Measurements from ENCODE around the gene EXOSC7. TPM values are rescaled to one million over a fixed set of nuclear protein-coding genes. Genes with fewer than 3 reads are reported as not detected.

EXOSC7 gene
- polyA plus RNA-seq (2013): 28.7 TPM

GRCh38 chr3:44976002-44976815 lies at the start of gene EXOSC7, which contains the start of gene ZDHHC3:
Gene EXOSC7 (plus strand): TSS chr3:44976244. CDS start chr3:44976278, 34 bp downstream.
Gene ZDHHC3 (minus strand): TSS chr3:44976174. CDS start chr3:44959436, 16,738 bp downstream.
- DNase-seq: peak; percentile 88 to 93 (median 92)
- Histone ChIP-seq H3K36me3 (ENCODE audit: control insufficient read depth in 4 of 4, insufficient read depth in 4 of 4, low read length in 3 of 4) (peaks cover 0 to 9% (median 1%) of the 10 kb centered on the region in 4 experiments), H3K9me3 (ENCODE audit: control extremely low read depth in 1 of 5, control insufficient read depth in 4 of 5, insufficient read depth in 2 of 5, low read depth in 1 of 5, low read length in 4 of 5) (no peaks in the 10 kb centered on the region), H3K27ac (ENCODE audit: insufficient read depth in 1 of 2, low read depth in 1 of 2, low read length in 2 of 2, poor library complexity in 1 of 2, severe bottlenecking in 2 of 2) (peak within 1 kb of the TSS; percentile 67 to 86), H3K4me3 (ENCODE audit: control insufficient read depth in 1 of 7, extremely low read depth in 1 of 7, insufficient read depth in 4 of 7, low read depth in 2 of 7, low read length in 6 of 7) (peak within 1 kb of the TSS; percentile 85 to 98 (median 93)), H3K4me1 (ENCODE audit: control extremely low read depth in 1 of 4, control insufficient read depth in 4 of 4, insufficient read depth in 4 of 4, low read length in 3 of 4) (peaks cover 15 to 44% (median 27%) of the 10 kb centered on the region in 4 experiments), H3K27me3 (replicated peaks in 2 of 5; ENCODE audit: control insufficient read depth in 4 of 5, insufficient read depth in 5 of 5, low read length in 4 of 5) (no peaks in the 10 kb centered on the region)
- CTCF ChIA-PET: interaction anchor here (0.6 to 3.4 kb wide), 8 partner anchors 9 to 537 kb away, joined by 3 to 19 read pairs (median 3); no protein-coding TSS in a partner anchor
- WGBS (ENCODE audit: insufficient coverage): under 1% methylated on average over 74 of the region's 82 CpGs
- POLR2A ChIA-PET: interaction anchor here (0.5 to 0.7 kb wide), 7 partner anchors 13 to 1942 kb away, joined by 3 to 5 read pairs (median 3); no protein-coding TSS in a partner anchor

GRCh38 chr3:44926921-44927320 lies 49.1 kb upstream of the EXOSC7 start:
- Histone ChIP-seq H3K9me3 (ENCODE audit: control extremely low read depth in 1 of 5, control insufficient read depth in 4 of 5, insufficient read depth in 2 of 5, low read depth in 1 of 5, low read length in 4 of 5) (no peaks in the 10 kb centered on the region), H3K4me3 (ENCODE audit: control insufficient read depth in 1 of 7, extremely low read depth in 1 of 7, insufficient read depth in 4 of 7, low read depth in 2 of 7, low read length in 6 of 7) (no peak overlapping the region), H3K27ac (ENCODE audit: insufficient read depth in 1 of 2, low read depth in 1 of 2, low read length in 2 of 2, poor library complexity in 1 of 2, severe bottlenecking in 2 of 2) (no peak overlapping the region), H3K4me1 (ENCODE audit: control extremely low read depth in 1 of 4, control insufficient read depth in 4 of 4, insufficient read depth in 4 of 4, low read length in 3 of 4) (no peaks in the 10 kb centered on the region), H3K27me3 (replicated peaks in 2 of 5; ENCODE audit: control insufficient read depth in 4 of 5, insufficient read depth in 5 of 5, low read length in 4 of 5) (no peaks in the 10 kb centered on the region), H3K36me3 (ENCODE audit: control insufficient read depth in 4 of 4, insufficient read depth in 4 of 4, low read length in 3 of 4) (peaks cover 16 to 67% (median 38%) of the 10 kb centered on the region in 4 experiments)
- ChIA-PET CTCF (interaction anchor here (1.5 to 1.7 kb wide), 2 partner anchors 13 to 23 kb away, joined by 3 to 13 read pairs; no protein-coding TSS in a partner anchor), POLR2A (no interaction called here)
- 84% methylated on average over 7 of the region's 7 CpGs for WGBS (ENCODE audit: insufficient coverage)
- peak; percentile 10 to 60 (median 43) for DNase-seq

- H3K36me3 ChIP-seq (ENCODE audit: control insufficient read depth in 4 of 4, insufficient read depth in 4 of 4, low read length in 3 of 4): peaks cover 17 to 66% (median 40%) of the 10 kb centered on the region in 4 experiments
- CTCF ChIA-PET: interaction anchor here (1.5 to 1.7 kb wide), 2 partner anchors 14 to 23 kb away, joined by 3 to 13 read pairs; no protein-coding TSS in a partner anchor
- no peaks in the 10 kb centered on the region for H3K4me1 ChIP-seq (ENCODE audit: control extremely low read depth in 1 of 4, control insufficient read depth in 4 of 4, insufficient read depth in 4 of 4, low read length in 3 of 4)
- no peak overlapping the region for H3K4me3 ChIP-seq (ENCODE audit: control insufficient read depth in 1 of 7, extremely low read depth in 1 of 7, insufficient read depth in 4 of 7, low read depth in 2 of 7, low read length in 6 of 7)
- no peaks in the 10 kb centered on the region for H3K9me3 ChIP-seq (ENCODE audit: control extremely low read depth in 1 of 5, control insufficient read depth in 4 of 5, insufficient read depth in 2 of 5, low read depth in 1 of 5, low read length in 4 of 5)
- no peaks in the 10 kb centered on the region for H3K27me3 ChIP-seq (replicated peaks in 2 of 5; ENCODE audit: control insufficient read depth in 4 of 5, insufficient read depth in 5 of 5, low read length in 4 of 5)
- no peak overlapping the region for H3K27ac ChIP-seq (ENCODE audit: insufficient read depth in 1 of 2, low read depth in 1 of 2, low read length in 2 of 2, poor library complexity in 1 of 2, severe bottlenecking in 2 of 2)
- POLR2A ChIA-PET: no interaction called here
- peak in 1 of 3 donors; percentile 4 for DNase-seq
- 100% methylated on average over 5 of the region's 7 CpGs for WGBS (ENCODE audit: insufficient coverage)
Measured at GRCh38 chr3:44927371-44927770, 48.7 kb upstream of the EXOSC7 start.

GRCh38 chr3:44929782-44930181 lies 46.3 kb upstream of the EXOSC7 start:
- H3K27ac ChIP-seq (ENCODE audit: insufficient read depth in 1 of 2, low read depth in 1 of 2, low read length in 2 of 2, poor library complexity in 1 of 2, severe bottlenecking in 2 of 2): no peak overlapping the region
- peaks cover 36 to 80% (median 58%) of the 10 kb centered on the region in 4 experiments for H3K36me3 ChIP-seq (ENCODE audit: control insufficient read depth in 4 of 4, insufficient read depth in 4 of 4, low read length in 3 of 4)
- no peaks in the 10 kb centered on the region for H3K4me1 ChIP-seq (ENCODE audit: control extremely low read depth in 1 of 4, control insufficient read depth in 4 of 4, insufficient read depth in 4 of 4, low read length in 3 of 4)
- CTCF ChIA-PET: no interaction called here
- no peaks in the 10 kb centered on the region for H3K27me3 ChIP-seq (replicated peaks in 2 of 5; ENCODE audit: control insufficient read depth in 4 of 5, insufficient read depth in 5 of 5, low read length in 4 of 5)
- 100% methylated on average over 2 of the region's 5 CpGs for WGBS (ENCODE audit: insufficient coverage)
- POLR2A ChIA-PET: no interaction called here
- no peaks in the 10 kb centered on the region for H3K9me3 ChIP-seq (ENCODE audit: control extremely low read depth in 1 of 5, control insufficient read depth in 4 of 5, insufficient read depth in 2 of 5, low read depth in 1 of 5, low read length in 4 of 5)
- no peak for DNase-seq
- no peak overlapping the region for H3K4me3 ChIP-seq (ENCODE audit: control insufficient read depth in 1 of 7, extremely low read depth in 1 of 7, insufficient read depth in 4 of 7, low read depth in 2 of 7, low read length in 6 of 7)

GRCh38 chr3:44930911-44931310 lies 45.1 kb upstream of the EXOSC7 start:
- no peak for DNase-seq
- H3K27ac ChIP-seq (ENCODE audit: insufficient read depth in 1 of 2, low read depth in 1 of 2, low read length in 2 of 2, poor library complexity in 1 of 2, severe bottlenecking in 2 of 2): no peak overlapping the region
- no peaks in the 10 kb centered on the region for H3K4me1 ChIP-seq (ENCODE audit: control extremely low read depth in 1 of 4, control insufficient read depth in 4 of 4, insufficient read depth in 4 of 4, low read length in 3 of 4)
- CTCF ChIA-PET: interaction anchor here (1.5 kb wide), 1 partner anchor 12 kb away, joined by 3 read pairs; no protein-coding TSS in a partner anchor
- POLR2A ChIA-PET: no interaction called here
- H3K27me3 ChIP-seq (replicated peaks in 2 of 5; ENCODE audit: control insufficient read depth in 4 of 5, insufficient read depth in 5 of 5, low read length in 4 of 5): no peaks in the 10 kb centered on the region
- H3K36me3 ChIP-seq (ENCODE audit: control insufficient read depth in 4 of 4, insufficient read depth in 4 of 4, low read length in 3 of 4): peaks cover 36 to 74% (median 57%) of the 10 kb centered on the region in 4 experiments
- no peaks in the 10 kb centered on the region for H3K9me3 ChIP-seq (ENCODE audit: control extremely low read depth in 1 of 5, control insufficient read depth in 4 of 5, insufficient read depth in 2 of 5, low read depth in 1 of 5, low read length in 4 of 5)
- H3K4me3 ChIP-seq (ENCODE audit: control insufficient read depth in 1 of 7, extremely low read depth in 1 of 7, insufficient read depth in 4 of 7, low read depth in 2 of 7, low read length in 6 of 7): no peak overlapping the region
- no CpG with 5 or more reads among the region's 2 CpGs for WGBS (ENCODE audit: insufficient coverage)

- no peak overlapping the region for H3K27ac ChIP-seq (ENCODE audit: insufficient read depth in 1 of 2, low read depth in 1 of 2, low read length in 2 of 2, poor library complexity in 1 of 2, severe bottlenecking in 2 of 2)
- WGBS (ENCODE audit: insufficient coverage): 100% methylated on average over 1 of the region's 2 CpGs
- no peaks in the 10 kb centered on the region for H3K9me3 ChIP-seq (ENCODE audit: control extremely low read depth in 1 of 5, control insufficient read depth in 4 of 5, insufficient read depth in 2 of 5, low read depth in 1 of 5, low read length in 4 of 5)
- peaks cover 36 to 73% (median 54%) of the 10 kb centered on the region in 4 experiments for H3K36me3 ChIP-seq (ENCODE audit: control insufficient read depth in 4 of 4, insufficient read depth in 4 of 4, low read length in 3 of 4)
- DNase-seq: no peak
- ChIA-PET POLR2A (no interaction called here), CTCF (interaction anchor here (1.5 kb wide), 1 partner anchor 11 kb away, joined by 3 read pairs; no protein-coding TSS in a partner anchor)
- no peaks in the 10 kb centered on the region for H3K4me1 ChIP-seq (ENCODE audit: control extremely low read depth in 1 of 4, control insufficient read depth in 4 of 4, insufficient read depth in 4 of 4, low read length in 3 of 4)
- no peaks in the 10 kb centered on the region for H3K27me3 ChIP-seq (replicated peaks in 2 of 5; ENCODE audit: control insufficient read depth in 4 of 5, insufficient read depth in 5 of 5, low read length in 4 of 5)
- H3K4me3 ChIP-seq (ENCODE audit: control insufficient read depth in 1 of 7, extremely low read depth in 1 of 7, insufficient read depth in 4 of 7, low read depth in 2 of 7, low read length in 6 of 7): no peak overlapping the region
Measured at GRCh38 chr3:44931791-44932190, 44.3 kb upstream of the EXOSC7 start.

GRCh38 chr3:44932271-44932670 lies 43.8 kb upstream of the EXOSC7 start:
- Histone ChIP-seq H3K4me3 (ENCODE audit: control insufficient read depth in 1 of 7, extremely low read depth in 1 of 7, insufficient read depth in 4 of 7, low read depth in 2 of 7, low read length in 6 of 7) (no peak overlapping the region), H3K4me1 (ENCODE audit: control extremely low read depth in 1 of 4, control insufficient read depth in 4 of 4, insufficient read depth in 4 of 4, low read length in 3 of 4) (no peaks in the 10 kb centered on the region), H3K27me3 (replicated peaks in 2 of 5; ENCODE audit: control insufficient read depth in 4 of 5, insufficient read depth in 5 of 5, low read length in 4 of 5) (no peaks in the 10 kb centered on the region), H3K9me3 (ENCODE audit: control extremely low read depth in 1 of 5, control insufficient read depth in 4 of 5, insufficient read depth in 2 of 5, low read depth in 1 of 5, low read length in 4 of 5) (no peaks in the 10 kb centered on the region), H3K27ac (ENCODE audit: insufficient read depth in 1 of 2, low read depth in 1 of 2, low read length in 2 of 2, poor library complexity in 1 of 2, severe bottlenecking in 2 of 2) (no peak overlapping the region), H3K36me3 (ENCODE audit: control insufficient read depth in 4 of 4, insufficient read depth in 4 of 4, low read length in 3 of 4) (peaks cover 34 to 71% (median 54%) of the 10 kb centered on the region in 4 experiments)
- ChIA-PET POLR2A (no interaction called here), CTCF (interaction anchor here (1.5 kb wide), 1 partner anchor 10 kb away, joined by 3 read pairs; no protein-coding TSS in a partner anchor)
- 88% methylated on average over 1 of the region's 2 CpGs for WGBS (ENCODE audit: insufficient coverage)
- DNase-seq: no peak

Data from common myeloid progenitor, CD34-positive (primary cell).